HG03521 (cell line): ENCODE results near the gene SPG11.
"Not testable (repeated sequence)": the region's sequence is repeated elsewhere in the genome, so short reads cannot be mapped to it uniquely, and the experiment has no call there.

Experiments used
- ATAC-seq: cut with Tn5 transposase; IDR thresholded peaks from one replicate; pipeline ENCODE4 v1.9.1; 2021; ENCODE audit warnings: mild to moderate bottlenecking, moderate library complexity; ENCODE audit not compliant: unreplicated experiment

The SPG11 gene

GRCh38 chr15:44636976-44637375 is 26.5 kb downstream of the SPG11 start:
- ATAC-seq, result no peak

GRCh38 chr15:44633603-44634002 is 29.9 kb downstream of the SPG11 start:
- no peak for ATAC-seq

GRCh38 chr15:44625286-44625685 is 38.2 kb downstream of the SPG11 start:
- not testable (repeated sequence) for ATAC-seq

- no peak for ATAC-seq
Observed at GRCh38 chr15:44623178-44623577, 40.3 kb downstream of the SPG11 start.

GRCh38 chr15:44620081-44620480 is 43.4 kb downstream of the SPG11 start:
- no peak for ATAC-seq

- ATAC-seq, result no peak
Observed at GRCh38 chr15:44616974-44617373, 46.5 kb downstream of the SPG11 start.

GRCh38 chr15:44606740-44607139 is 56.7 kb downstream of the SPG11 start:
- no peak for ATAC-seq

GRCh38 chr15:44603126-44603525 is 60.3 kb downstream of the SPG11 start:
- ATAC-seq, result no peak

- ATAC-seq, result no peak
Observed at GRCh38 chr15:44598892-44599291, 64.6 kb downstream of the SPG11 start.

- no peak for ATAC-seq
Observed at GRCh38 chr15:44598066-44598465, 65.4 kb downstream of the SPG11 start.

GRCh38 chr15:44596511-44597010 is 66.9 kb downstream of the SPG11 start:
- ATAC-seq, result no peak

- no peak for ATAC-seq
Observed at GRCh38 chr15:44595656-44596510, 67.6 kb downstream of the SPG11 start.

GRCh38 chr15:44595246-44595645 is 68.2 kb downstream of the SPG11 start:
- no peak for ATAC-seq

- ATAC-seq, result no peak
Observed at GRCh38 chr15:44593042-44593736, 70.3 kb downstream of the SPG11 start.

- no peak for ATAC-seq
Observed at GRCh38 chr15:44591326-44591725, 72.1 kb downstream of the SPG11 start.

GRCh38 chr15:44588541-44588940 is 74.9 kb downstream of the SPG11 start:
- ATAC-seq, result no peak

GRCh38 chr15:44585633-44586032 is 77.8 kb downstream of the SPG11 start:
- no peak for ATAC-seq

- ATAC-seq, result no peak
Observed at GRCh38 chr15:44584162-44584749, 79.2 kb downstream of the SPG11 start.

GRCh38 chr15:44580105-44580504 is 83.4 kb downstream of the SPG11 start:
- no peak for ATAC-seq

- ATAC-seq, result no peak
Observed at GRCh38 chr15:44574734-44575133, 88.7 kb downstream of the SPG11 start.

- no peak for ATAC-seq
Observed at GRCh38 chr15:44573386-44573785, 90.1 kb downstream of the SPG11 start.

GRCh38 chr15:44570361-44570760 is 93.1 kb downstream of the SPG11 start:
- ATAC-seq, result no peak
